Esophagus muscularis mucosa (tissue), 3 donors: Measurements from ENCODE around the gene H19.

Experiments
- POLR2A ChIP-seq: fragments of 450-650 bp; IDR thresholded peaks from one replicate; pipeline ENCODE4 v1.6.1; 2017; ENCODE audit warnings: antibody characterized with exemption, moderate library complexity, mild to moderate bottlenecking, low read depth
- POLR2AphosphoS5 ChIP-seq, 2 donors: sonication (generic); formaldehyde crosslinking; IDR thresholded peaks; one replicate each; pipeline ENCODE4 v1.6.1; 2017; ENCODE audit warnings: antibody characterized with exemption in 2 of 2
- TF ChIP-seq, protein P1 (sequence below), 3 experiments: fragments of 200-600 bp in 2 of 3; fragments of 450-650 bp in 1 of 3; sonication (generic) in 2 of 3; IDR thresholded peaks; one replicate each; pipeline ENCODE4 v1.5.1; 2017 to 2019; ENCODE audit warnings: antibody characterized with exemption in 3 of 3, mild to moderate bottlenecking in 2 of 3, moderate library complexity in 1 of 3

- TF ChIP-seq, protein P1, sequence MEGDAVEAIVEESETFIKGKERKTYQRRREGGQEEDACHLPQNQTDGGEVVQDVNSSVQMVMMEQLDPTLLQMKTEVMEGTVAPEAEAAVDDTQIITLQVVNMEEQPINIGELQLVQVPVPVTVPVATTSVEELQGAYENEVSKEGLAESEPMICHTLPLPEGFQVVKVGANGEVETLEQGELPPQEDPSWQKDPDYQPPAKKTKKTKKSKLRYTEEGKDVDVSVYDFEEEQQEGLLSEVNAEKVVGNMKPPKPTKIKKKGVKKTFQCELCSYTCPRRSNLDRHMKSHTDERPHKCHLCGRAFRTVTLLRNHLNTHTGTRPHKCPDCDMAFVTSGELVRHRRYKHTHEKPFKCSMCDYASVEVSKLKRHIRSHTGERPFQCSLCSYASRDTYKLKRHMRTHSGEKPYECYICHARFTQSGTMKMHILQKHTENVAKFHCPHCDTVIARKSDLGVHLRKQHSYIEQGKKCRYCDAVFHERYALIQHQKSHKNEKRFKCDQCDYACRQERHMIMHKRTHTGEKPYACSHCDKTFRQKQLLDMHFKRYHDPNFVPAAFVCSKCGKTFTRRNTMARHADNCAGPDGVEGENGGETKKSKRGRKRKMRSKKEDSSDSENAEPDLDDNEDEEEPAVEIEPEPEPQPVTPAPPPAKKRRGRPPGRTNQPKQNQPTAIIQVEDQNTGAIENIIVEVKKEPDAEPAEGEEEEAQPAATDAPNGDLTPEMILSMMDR (IDR thresholded peaks at IDR 0.05) = no peak
- TF ChIP-seq POLR2AphosphoS5 (IDR thresholded peaks at IDR 0.05) (no peak), POLR2A (no peak)
These were observed 49.3 kb downstream of the H19 start for GRCh38 chr11:1948389-1948788.
